ENCODE data around the gene TAMALIN. TPM values are rescaled to one million over a fixed set of nuclear protein-coding genes. Genes with fewer than 3 reads are reported as not detected.
"Not testable (repeated sequence)": the region's sequence is repeated elsewhere in the genome, so short reads cannot be mapped to it uniquely, and the experiment has no call there.

TAMALIN gene
- total RNA-seq, result 38.2 and 53.3 TPM in 2 replicates

GRCh38 chr12:52006726-52007157, at the start of gene TAMALIN:
TSS of gene TAMALIN (plus strand) at chr12:52006946. CDS start at chr12:52007020, 74 bp downstream.
- DNase-seq (ENCODE audit: extremely low read depth, low read depth, low spot score), result no peak

DNA sequence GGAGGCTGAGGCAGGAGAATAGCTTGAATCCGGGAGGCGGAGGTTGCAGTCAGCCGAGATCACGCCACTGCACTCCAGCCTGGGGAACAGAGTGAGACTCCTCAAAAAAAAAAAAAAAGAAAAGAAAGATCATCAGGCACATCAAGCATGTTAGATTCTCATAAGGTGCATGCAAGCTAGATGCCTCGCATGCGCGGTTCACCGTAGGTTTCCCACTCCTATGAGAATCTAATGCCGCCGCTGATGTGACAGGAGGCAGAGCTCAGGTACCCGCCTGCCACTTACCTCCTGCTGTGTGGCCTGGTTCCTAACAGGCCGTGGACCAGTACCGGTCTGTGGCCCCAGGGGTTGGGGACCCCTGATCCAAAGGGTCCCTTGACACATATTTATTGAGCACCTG, 48.2 kb upstream of the TAMALIN start:
- no peak for DNase-seq (ENCODE audit: extremely low read depth, low read depth, low spot score)

DNA sequence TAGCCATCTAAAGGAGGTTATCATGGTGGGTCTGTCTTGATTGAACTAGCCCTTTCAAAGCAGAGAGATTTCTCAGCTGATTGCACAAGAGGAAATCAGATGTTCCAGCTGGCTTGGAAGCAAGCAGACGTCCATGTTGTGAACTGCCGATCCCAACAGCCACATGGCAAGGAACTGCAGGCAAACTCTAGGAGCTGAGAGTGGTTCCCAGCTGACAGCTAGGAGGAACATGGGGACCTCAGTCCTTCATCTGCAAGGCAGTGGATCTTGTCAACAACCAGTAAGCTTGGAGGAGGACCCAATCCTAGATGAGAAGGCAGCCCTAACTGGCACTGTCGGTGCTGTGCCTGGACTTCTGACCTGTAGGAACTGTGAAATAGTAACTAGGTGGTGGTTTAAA, 47.5 kb upstream of the TAMALIN start:
- no peak for DNase-seq (ENCODE audit: extremely low read depth, low read depth, low spot score)

- DNase-seq (ENCODE audit: extremely low read depth, low read depth, low spot score), result no peak
Observed at GRCh38 chr12:51959921-51960320, 46.8 kb upstream of the TAMALIN start.

- no peak for DNase-seq (ENCODE audit: extremely low read depth, low read depth, low spot score)
Observed at GRCh38 chr12:51960488-51960887, 46.3 kb upstream of the TAMALIN start.

GRCh38 chr12:51960890-51961289, 45.9 kb upstream of the TAMALIN start:
- no peak for DNase-seq (ENCODE audit: extremely low read depth, low read depth, low spot score)

- no peak for DNase-seq (ENCODE audit: extremely low read depth, low read depth, low spot score)
Observed at GRCh38 chr12:51961834-51962233, 44.9 kb upstream of the TAMALIN start.

DNA sequence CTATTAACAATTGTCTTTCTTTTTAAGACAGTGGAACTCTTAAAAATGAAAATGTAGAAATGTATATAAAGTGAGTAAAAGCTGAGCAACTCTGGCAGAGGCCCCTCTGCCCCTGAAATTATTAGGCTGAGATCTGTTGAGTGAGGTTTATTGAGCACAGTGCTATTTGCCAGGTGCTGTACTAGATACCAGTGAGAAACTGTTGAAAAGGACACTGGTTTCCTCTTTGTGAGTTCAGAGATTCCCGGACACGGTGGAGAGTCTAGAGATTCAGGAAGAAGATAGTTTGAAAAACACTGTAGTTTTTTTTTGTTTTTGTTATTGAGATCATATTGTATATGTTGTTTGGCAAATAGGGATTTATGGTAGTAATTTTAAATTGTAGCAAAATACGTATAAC, 44.0 kb upstream of the TAMALIN start:
- DNase-seq (ENCODE audit: extremely low read depth, low read depth, low spot score), result no peak

- DNase-seq (ENCODE audit: extremely low read depth, low read depth, low spot score), result no peak
Observed at GRCh38 chr12:51963477-51963876, 43.3 kb upstream of the TAMALIN start.

DNA sequence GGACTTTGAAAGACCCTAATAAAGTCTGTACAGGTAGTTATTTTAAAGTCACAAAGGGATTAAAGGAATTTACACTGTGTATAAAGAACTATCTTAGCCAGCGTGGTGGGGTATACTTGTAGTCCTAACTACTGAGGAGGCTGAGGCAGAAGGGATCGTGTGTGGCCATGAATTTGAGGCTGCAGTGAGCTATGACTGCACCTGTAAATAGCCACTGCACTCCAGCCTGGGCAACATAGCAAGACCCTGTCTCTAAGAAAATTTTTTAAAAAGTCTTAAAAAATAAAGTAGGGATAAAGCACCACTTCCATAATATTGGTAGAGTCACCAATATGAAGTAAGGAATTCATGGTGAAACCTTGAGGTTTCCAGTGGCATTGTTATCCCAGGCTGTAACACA, 37.1 kb upstream of the TAMALIN start:
- DNase-seq (ENCODE audit: extremely low read depth, low read depth, low spot score), result no peak

GRCh38 chr12:51970904-51971646, 35.7 kb upstream of the TAMALIN start:
- DNase-seq (ENCODE audit: extremely low read depth, low read depth, low spot score), result no peak

- DNase-seq (ENCODE audit: extremely low read depth, low read depth, low spot score), result no peak
Observed at GRCh38 chr12:51971679-51972421, 34.9 kb upstream of the TAMALIN start.

DNA sequence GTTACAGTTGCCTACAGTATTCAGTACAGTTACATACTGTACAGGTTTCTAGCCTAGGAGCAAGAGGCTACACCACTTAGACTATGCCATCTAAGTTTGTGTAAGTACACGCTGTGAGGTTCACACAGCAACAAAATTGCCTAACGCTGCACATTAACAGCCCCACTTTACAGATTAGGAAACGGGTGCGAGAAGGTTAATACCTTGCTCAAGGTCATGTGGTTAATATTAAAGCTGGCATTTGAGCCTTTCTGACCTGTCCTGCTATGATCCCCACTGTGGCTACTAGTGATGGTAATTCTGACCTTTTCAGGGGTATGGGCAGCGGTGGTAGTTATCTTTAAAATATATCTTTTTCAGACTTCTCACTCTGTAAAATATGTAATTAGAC, 34.3 kb upstream of the TAMALIN start:
- DNase-seq (ENCODE audit: extremely low read depth, low read depth, low spot score), result no peak

DNA sequence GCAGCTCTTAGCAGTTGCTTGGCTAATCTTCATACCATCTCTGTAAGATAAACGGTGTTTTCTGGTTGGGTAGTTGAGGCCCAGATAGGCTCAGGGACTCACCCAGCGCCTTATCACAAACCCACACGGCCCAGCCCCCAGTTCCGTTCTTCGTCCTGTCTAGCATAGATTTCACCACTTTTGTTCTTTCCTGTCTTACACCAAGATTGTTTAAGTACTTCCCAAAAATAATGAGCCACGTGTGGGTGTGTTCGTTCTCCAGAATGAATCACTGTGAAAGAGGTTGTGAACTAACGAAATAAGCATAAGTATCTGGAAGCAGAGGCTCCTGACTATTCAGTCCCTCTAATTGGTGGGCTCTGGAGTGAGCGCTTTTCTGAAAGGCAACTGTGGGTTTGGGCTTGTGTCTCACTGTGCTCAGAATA, 33.9 kb upstream of the TAMALIN start:
- DNase-seq (ENCODE audit: extremely low read depth, low read depth, low spot score), result no peak

GRCh38 chr12:51973560-51973959, 33.2 kb upstream of the TAMALIN start:
- DNase-seq (ENCODE audit: extremely low read depth, low read depth, low spot score), result no peak

DNA sequence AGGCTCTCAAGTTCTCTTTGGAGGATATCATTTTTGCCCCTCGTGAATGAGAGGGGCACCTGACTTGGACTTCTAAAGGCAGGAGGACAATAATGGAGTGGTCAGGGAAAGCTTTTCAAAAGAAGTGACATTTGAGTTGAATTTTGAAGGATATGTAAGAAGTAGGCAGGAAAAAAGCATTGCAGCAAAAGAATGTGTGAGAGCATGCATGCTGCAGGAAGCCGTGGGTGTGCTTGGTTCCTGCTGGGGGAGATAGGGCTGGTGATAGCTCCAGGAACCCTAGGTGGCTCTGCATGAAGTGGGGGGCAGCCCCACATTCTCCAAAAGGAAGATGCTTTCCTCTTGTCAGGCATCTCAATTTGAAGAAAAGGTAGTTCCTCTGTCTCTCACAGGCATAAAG, 32.1 kb upstream of the TAMALIN start:
- DNase-seq (ENCODE audit: extremely low read depth, low read depth, low spot score), result no peak

- no peak for DNase-seq (ENCODE audit: extremely low read depth, low read depth, low spot score)
Observed at GRCh38 chr12:51975196-51975595, 31.6 kb upstream of the TAMALIN start.

DNA sequence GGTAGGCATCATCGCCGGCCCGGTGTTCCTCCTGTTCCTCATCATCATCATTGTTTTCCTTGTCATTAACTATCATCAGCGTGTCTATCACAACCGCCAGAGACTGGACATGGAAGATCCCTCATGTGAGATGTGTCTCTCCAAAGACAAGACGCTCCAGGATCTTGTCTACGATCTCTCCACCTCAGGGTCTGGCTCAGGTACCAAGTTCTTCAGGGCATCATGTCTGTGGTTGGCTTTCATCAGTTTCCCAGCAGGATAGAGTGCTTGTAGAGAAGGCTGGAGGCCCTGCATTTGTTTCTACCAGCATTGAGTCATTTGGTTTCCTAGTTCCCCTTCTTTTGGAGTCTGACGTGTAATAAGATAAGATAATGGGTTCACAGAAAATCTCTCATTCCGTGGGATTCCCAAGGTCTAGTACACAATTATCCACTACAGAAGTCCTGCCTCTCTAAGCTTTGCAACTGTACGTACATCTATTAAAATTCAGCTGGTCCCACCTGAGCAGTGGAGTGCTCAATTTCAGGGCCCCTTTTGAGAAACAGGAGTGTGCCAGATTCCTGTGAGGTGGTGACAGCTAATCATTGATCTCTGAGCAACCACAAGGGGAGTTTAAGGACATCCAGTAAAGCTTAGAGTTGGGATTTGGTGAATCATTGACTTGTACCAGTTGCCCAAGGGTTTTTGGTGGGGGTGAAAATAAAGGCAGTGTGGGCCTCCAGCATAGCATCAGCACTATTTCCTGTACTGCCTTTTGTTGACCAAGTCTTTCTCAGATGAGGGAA, 30.2 kb upstream of the TAMALIN start:
- DNase-seq (ENCODE audit: extremely low read depth, low read depth, low spot score), result no peak

DNA sequence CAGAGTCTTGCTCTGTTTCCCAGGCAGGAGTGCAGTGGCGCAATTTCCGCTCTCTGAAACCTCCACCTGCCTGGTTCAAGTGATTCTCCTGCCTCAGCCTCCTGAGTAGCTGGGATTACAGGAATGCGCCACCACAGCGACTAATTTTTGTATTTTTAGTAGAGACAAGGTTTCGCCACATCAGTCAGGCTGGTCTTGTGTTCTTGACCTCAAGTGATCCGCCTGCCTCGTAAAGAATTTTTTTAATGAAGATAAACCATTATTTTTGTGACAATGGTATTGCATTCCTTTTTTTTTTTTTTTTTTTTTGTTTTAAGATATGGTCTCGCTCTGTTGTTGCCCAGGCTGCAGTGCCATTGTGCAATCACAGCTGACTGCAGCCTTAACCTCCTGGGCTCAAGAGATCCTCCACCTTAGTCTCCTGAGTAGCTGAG, 29.4 kb upstream of the TAMALIN start:
- DNase-seq (ENCODE audit: extremely low read depth, low read depth, low spot score), result no peak

- DNase-seq (ENCODE audit: extremely low read depth, low read depth, low spot score), result not testable (repeated sequence)
Observed at GRCh38 chr12:51979306-51979705, 27.4 kb upstream of the TAMALIN start.

- no peak for DNase-seq (ENCODE audit: extremely low read depth, low read depth, low spot score)
Observed at GRCh38 chr12:51980051-51980808, 26.5 kb upstream of the TAMALIN start.
